Effector memory CD4-positive, alpha-beta T cell (primary cell): ENCODE results near the gene TTC24.
"Not testable (repeated sequence)": the region's sequence is repeated elsewhere in the genome, so short reads cannot be mapped to it uniquely, and the experiment has no call there.

ENCODE experiments used
- DNase-seq, 3 donors: peaks; one replicate each; pipeline ENCODE4 v3.0.0-alpha.2; 2020
- H3K27ac ChIP-seq: 2 replicates; pipeline ENCODE4 v1.7.0; 2013; ENCODE audit warnings: mild to moderate bottlenecking, low read length, moderate library complexity; ENCODE audit not compliant: insufficient read depth, poor library complexity, severe bottlenecking
- H3K27me3 ChIP-seq: replicated peaks from 2 replicates; pipeline ENCODE4 v1.7.0; 2013; ENCODE audit warnings: mild to moderate bottlenecking, low read length; ENCODE audit not compliant: insufficient read depth, control insufficient read depth, poor library complexity, severe bottlenecking
- H3K36me3 ChIP-seq: 2 replicates; pipeline ENCODE4 v1.7.0; 2013; ENCODE audit warnings: mild to moderate bottlenecking, low read length, moderate library complexity; ENCODE audit not compliant: control insufficient read depth, insufficient read depth
- H3K4me1 ChIP-seq: 2 replicates; pipeline ENCODE4 v1.7.0; 2013; ENCODE audit warnings: low read length, mild to moderate bottlenecking; ENCODE audit not compliant: control insufficient read depth, insufficient read depth, poor library complexity, severe bottlenecking
- H3K4me3 ChIP-seq: 2 replicates; pipeline ENCODE4 v1.7.0; 2013; ENCODE audit warnings: low read length, low read depth, mild to moderate bottlenecking; ENCODE audit not compliant: insufficient read depth, poor library complexity, severe bottlenecking
- H3K9me3 ChIP-seq: 2 replicates; pipeline ENCODE4 v1.7.0; 2013; ENCODE audit warnings: mild to moderate bottlenecking, low read length, moderate library complexity; ENCODE audit not compliant: control insufficient read depth

Gene TTC24

GRCh38 chr1:156619582-156619955 is 40.0 kb downstream of the TTC24 start:
- no peak for DNase-seq
- Histone ChIP-seq H3K4me3 (no peak overlapping the region), H3K36me3 (no peaks in the 10 kb centered on the region), H3K27me3 (peaks cover 19% of the 10 kb centered on the region), H3K4me1 (peaks cover 9% of the 10 kb centered on the region), H3K9me3 (no peaks in the 10 kb centered on the region), H3K27ac (no peak overlapping the region)

DNA sequence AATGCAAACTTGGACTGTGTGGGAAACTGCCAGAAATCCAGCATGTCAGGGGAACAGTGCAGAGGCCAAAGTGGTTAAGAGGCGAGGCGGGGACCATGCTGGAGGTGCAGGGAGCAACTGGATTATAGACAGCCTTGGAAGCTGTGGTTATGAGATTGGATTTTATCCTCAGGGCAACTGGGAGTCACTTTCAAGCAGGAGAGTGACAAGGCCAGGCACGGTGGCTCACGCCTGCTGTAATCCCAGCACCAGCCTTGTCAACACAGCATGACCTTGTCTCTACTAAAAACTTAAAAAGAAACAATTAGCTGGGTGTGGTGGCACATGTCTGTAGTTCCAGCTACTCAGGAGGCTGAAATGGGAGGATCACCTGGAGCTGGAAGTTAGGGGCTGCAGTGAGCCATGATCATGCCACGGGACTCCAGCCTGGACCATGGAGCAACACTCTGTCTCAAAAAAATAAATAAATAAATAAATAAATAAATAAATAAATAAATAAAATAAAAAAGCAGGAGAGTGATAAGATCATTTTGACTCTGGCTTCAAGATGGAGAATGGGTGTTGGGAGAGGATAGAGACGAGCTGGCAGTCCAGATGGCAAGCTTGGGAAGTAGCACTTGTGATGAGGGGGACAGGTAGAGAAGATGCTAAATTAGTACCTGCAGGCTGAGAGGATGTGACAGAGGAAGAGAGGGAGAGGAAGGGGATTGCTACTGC is 43.2 kb downstream of the TTC24 start:
- Histone ChIP-seq H3K9me3 (no peaks in the 10 kb centered on the region), H3K4me3 (no peak overlapping the region), H3K27ac (no peak overlapping the region), H3K36me3 (no peaks in the 10 kb centered on the region), H3K27me3 (peaks cover 40% of the 10 kb centered on the region), H3K4me1 (peaks cover 23% of the 10 kb centered on the region)
- DNase-seq: no peak

DNA sequence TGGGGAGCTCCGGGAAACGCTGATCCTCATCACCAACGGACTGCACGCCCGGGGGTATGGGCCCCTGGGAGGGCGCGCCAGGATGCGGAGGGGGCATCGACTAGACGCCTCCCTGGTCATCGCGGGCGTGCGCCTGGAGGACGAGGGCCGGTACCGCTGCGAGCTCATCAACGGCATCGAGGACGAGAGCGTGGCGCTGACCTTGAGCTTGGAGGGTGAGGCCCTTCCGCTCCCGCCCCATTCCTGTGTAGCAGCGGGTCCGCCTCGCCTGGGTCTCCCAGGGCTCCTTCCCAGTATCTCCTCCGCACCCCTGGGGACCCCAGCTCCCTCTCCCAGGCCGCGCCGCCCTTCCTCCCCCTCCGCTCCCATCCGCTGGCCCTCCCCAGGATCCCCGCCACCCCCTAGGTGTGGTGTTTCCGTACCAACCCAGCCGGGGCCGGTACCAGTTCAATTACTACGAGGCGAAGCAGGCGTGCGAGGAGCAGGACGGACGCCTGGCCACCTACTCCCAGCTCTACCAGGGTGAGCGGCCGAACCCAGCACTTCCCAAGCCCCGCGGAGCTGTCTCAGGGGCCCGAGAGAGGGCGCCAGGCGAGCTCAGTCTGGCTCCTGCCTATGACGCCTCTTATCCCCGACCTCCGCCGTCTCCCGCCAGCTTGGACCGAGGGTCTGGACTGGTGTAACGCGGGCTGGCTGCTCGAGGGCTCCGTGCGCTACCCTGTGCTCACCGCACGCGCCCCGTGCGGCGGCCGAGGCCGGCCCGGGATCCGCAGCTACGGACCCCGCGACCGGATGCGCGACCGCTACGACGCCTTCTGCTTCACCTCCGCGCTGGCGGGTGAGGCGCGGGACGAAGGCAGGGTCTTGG is 44.7 kb downstream of the TTC24 start:
- Histone ChIP-seq H3K9me3 (no peaks in the 10 kb centered on the region), H3K36me3 (no peaks in the 10 kb centered on the region), H3K27ac (no peak overlapping the region), H3K4me1 (peaks cover 23% of the 10 kb centered on the region), H3K27me3 (peaks cover 38% of the 10 kb centered on the region), H3K4me3 (peak overlapping the region; percentile 57)
- no peak for DNase-seq

- Histone ChIP-seq H3K27me3 (peaks cover 36% of the 10 kb centered on the region), H3K4me1 (peaks cover 23% of the 10 kb centered on the region), H3K9me3 (no peaks in the 10 kb centered on the region), H3K27ac (no peak overlapping the region), H3K4me3 (peak overlapping the region; percentile 57), H3K36me3 (no peaks in the 10 kb centered on the region)
- no peak for DNase-seq
Measured at GRCh38 chr1:156624814-156625435, 45.4 kb downstream of the TTC24 start.

DNA sequence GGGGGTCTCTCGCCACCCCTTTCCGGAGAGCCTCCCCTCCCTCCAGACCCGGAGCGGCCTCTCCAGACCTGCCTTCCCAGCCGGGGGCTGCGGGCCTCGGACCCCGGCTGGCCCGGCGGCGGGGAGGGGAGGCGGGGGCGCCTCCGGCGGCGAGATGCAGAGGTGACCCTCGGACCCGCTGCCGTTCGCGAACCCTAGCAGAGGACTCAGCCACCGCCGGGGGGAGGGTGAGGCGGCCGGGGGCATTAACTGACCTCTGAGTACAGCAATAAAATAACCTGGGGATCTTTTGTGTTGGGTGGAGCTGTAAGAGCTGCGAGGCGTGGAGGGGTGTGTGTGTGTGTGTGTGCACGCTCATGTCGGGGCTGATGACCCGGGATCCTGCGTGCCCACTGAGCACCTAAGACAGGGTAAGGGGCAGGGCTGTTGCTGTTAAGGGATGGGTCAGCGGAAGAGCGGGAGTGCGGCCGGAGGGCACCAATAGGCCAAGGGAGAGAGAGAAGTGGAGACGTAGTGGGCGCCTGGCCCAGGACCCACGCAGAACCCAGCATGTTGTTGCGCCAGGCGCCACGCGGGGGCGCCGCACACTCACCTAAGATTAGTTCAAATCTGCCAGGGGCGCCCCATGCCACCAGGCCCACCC is 46.0 kb downstream of the TTC24 start:
- Histone ChIP-seq H3K9me3 (no peaks in the 10 kb centered on the region), H3K27me3 (peaks cover 36% of the 10 kb centered on the region), H3K4me1 (peaks cover 23% of the 10 kb centered on the region), H3K4me3 (peak overlapping the region; percentile 51), H3K27ac (no peak overlapping the region), H3K36me3 (no peaks in the 10 kb centered on the region)
- DNase-seq: peak; percentile 25 to 45 (median 39)

GRCh38 chr1:156626079-156626438 is 46.5 kb downstream of the TTC24 start:
- no peak overlapping the region for H3K4me3 ChIP-seq
- peaks cover 23% of the 10 kb centered on the region for H3K4me1 ChIP-seq
- H3K27ac ChIP-seq: no peak overlapping the region
- H3K9me3 ChIP-seq: no peaks in the 10 kb centered on the region
- no peak for DNase-seq
- H3K36me3 ChIP-seq: no peaks in the 10 kb centered on the region
- peaks cover 36% of the 10 kb centered on the region for H3K27me3 ChIP-seq

GRCh38 chr1:156627313-156627880 is 47.9 kb downstream of the TTC24 start:
- Histone ChIP-seq H3K36me3 (no peaks in the 10 kb centered on the region), H3K4me3 (no peak overlapping the region), H3K9me3 (no peaks in the 10 kb centered on the region), H3K4me1 (peaks cover 23% of the 10 kb centered on the region), H3K27me3 (peaks cover 36% of the 10 kb centered on the region), H3K27ac (no peak overlapping the region)
- DNase-seq: peak in 1 of 3 donors; percentile 23

DNA sequence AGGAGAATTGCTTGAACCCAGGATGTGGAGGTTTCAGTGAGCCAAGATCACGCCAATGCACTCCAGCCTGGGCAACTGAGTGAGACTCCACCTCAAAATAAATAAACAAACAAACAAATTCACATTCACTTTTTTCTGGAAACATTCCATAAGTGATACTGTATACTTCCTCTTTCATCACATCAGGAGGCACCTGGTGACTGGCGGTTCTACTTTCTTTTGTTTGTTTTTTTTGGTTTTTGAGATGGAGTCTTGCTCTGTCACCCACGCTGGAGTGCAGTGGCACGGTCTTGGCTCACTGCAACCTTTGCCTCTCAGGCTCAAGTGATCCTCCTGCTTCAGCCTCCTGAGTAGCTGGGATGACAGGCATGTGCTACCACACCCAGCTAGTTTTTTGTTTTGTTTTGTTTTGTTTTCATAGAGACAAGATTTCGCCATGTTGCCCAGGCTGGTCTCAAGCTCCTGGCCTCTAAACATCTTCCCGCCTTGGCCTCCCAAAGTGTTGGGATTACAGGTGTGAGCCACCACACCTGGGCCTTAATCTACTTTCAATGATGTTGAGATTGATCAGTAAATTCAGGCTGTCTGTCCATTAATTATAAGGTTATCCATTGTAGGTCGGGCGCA is 50.4 kb downstream of the TTC24 start:
- Histone ChIP-seq H3K27ac (no peak overlapping the region), H3K4me3 (no peak overlapping the region), H3K36me3 (no peaks in the 10 kb centered on the region), H3K9me3 (no peaks in the 10 kb centered on the region), H3K4me1 (peaks cover 11% of the 10 kb centered on the region), H3K27me3 (peaks cover 18% of the 10 kb centered on the region)
- DNase-seq: no peak

- H3K36me3 ChIP-seq, DNase-seq, H3K4me3 ChIP-seq, H3K4me1 ChIP-seq, H3K27ac ChIP-seq, H3K9me3 ChIP-seq: not testable (repeated sequence)
- peaks cover 12% of the 10 kb centered on the region for H3K27me3 ChIP-seq
Measured at GRCh38 chr1:156631152-156631551, 51.6 kb downstream of the TTC24 start.
